Activated CD4-positive, alpha-beta memory T cell treated with anti-CD3 and anti-CD28 coated beads for 36 hours (primary cell): ENCODE results near the gene FBLN1. TPM values are rescaled to one million over a fixed set of nuclear protein-coding genes. Genes with fewer than 3 reads are reported as not detected.

ENCODE experiments used
- CTCF ChIA-PET: fragments of 350-600 bp; sonication (Branson Sonifier 250); formaldehyde crosslinking; loops from one replicate; lab custom pipeline; 2021; ENCODE audit warnings: antibody characterized with exemption, inconsistent platforms; lab: Charles Lee
- POLR2A ChIA-PET: fragments of 350-600 bp; sonication (Branson Sonifier 250); formaldehyde crosslinking; loops from one replicate; lab custom pipeline; 2021; ENCODE audit warnings: antibody characterized with exemption; lab: Charles Lee
- DNase-seq: peaks from one replicate; pipeline ENCODE4 v3.0.0-alpha.2; 2020
- H3K27ac Mint-ChIP-seq: one replicate; pipeline ENCODE4 v1.8.0; 2021; ENCODE audit warnings: mixed read lengths
- H3K27me3 Mint-ChIP-seq: one replicate; pipeline ENCODE4 v1.8.0; 2021; ENCODE audit warnings: mixed read lengths
- H3K36me3 Mint-ChIP-seq: one replicate; pipeline ENCODE4 v1.8.0; 2021; ENCODE audit warnings: mixed read lengths
- H3K4me1 Mint-ChIP-seq: one replicate; pipeline ENCODE4 v1.8.0; 2021; ENCODE audit warnings: low read depth, mixed read lengths
- H3K4me3 Mint-ChIP-seq: one replicate; pipeline ENCODE4 v1.8.0; 2021; ENCODE audit warnings: mild to moderate bottlenecking, mixed read lengths
- H3K9me3 Mint-ChIP-seq: one replicate; pipeline ENCODE4 v1.8.0; 2021; ENCODE audit warnings: mixed read lengths
- intact Hi-C: fragments of 100-400 bp; cut with micrococcal nuclease; formaldehyde crosslinking; loops from one replicate; pipeline ENCODE4 v1.15.1; 2023
- total RNA-seq, 2 experiments: library from RNA; stranded (reverse); gene quantifications; one replicate each; pipeline ENCODE4 v1.2.3, GENCODE V29; 2021

FBLN1 gene
- total RNA-seq, 2 experiments from 2014 or later, result not detected

DNA sequence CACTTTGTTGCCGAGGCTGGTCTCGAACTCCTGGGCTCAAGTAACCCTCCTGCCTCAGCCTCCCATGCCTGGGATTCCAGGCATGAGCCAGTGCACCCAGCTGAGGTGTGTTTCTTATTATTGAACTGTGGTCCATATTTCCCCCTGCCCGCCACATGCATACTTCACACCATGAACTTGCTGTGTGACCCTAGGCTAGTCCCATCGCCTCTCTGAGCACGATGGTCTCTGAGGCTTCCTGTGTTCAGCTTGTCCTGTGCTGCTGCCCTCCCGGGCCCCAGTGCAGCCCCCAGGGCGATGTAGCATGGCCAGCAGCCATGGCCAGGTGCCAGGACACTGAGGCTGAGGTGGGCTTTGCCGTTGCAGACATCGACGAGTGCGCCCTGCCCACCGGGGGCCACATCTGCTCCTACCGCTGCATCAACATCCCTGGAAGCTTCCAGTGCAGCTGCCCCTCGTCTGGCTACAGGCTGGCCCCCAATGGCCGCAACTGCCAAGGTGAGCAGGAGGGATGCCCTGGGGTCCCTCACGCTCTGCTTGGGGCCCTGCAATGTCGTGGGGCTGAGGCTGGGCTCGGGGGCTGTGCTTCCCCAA lies 45.7 kb downstream of the FBLN1 start:
- POLR2A ChIA-PET, result no interaction called here
- no peaks in the 10 kb centered on the region for H3K4me1 Mint-ChIP-seq
- CTCF ChIA-PET, result no interaction called here
- H3K27ac Mint-ChIP-seq, result no peak overlapping the region
- DNase-seq, result no peak
- no peaks in the 10 kb centered on the region for H3K27me3 Mint-ChIP-seq
- no peaks in the 10 kb centered on the region for H3K36me3 Mint-ChIP-seq
- no peaks in the 10 kb centered on the region for H3K9me3 Mint-ChIP-seq
- H3K4me3 Mint-ChIP-seq, result no peak overlapping the region
- intact Hi-C loops, result no loop called here

DNA sequence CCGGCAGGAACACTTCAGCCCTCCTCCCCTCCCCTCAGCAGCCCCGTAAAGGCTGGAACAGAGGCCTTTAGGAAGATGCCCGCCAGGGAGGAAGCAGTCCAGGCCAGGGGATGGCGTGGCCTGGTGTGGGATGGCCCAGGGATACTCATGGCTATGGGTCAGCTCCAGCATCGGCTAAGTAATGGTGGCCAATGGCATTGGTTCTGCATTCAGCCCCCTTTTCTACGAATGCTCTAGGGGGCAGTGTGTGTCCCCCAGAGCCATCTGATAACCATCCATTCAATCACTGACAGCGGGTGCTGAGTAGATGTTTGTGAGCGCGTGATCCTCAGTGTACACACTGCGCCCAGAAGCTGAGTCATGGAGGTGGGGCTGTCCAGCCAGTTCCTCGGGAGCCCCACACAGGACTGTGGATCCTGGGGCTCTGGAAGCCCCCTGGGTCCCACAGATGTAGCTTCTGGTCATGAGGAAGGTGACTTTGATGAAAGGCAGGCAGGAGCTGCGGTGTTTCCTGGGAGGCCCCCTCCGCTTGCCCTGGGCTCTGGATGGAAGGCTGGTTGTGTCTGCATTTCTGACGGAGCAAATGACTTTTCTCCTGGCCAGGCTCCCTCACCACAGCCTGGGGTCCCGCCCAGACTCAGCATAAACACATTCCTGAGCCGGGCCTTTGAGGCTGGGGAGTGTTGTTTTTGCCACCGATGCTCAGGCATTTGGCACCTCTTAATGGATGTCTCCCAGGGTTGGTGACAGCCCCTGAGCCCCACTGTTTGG lies 46.5 kb downstream of the FBLN1 start:
- H3K9me3 Mint-ChIP-seq, result no peaks in the 10 kb centered on the region
- no peaks in the 10 kb centered on the region for H3K36me3 Mint-ChIP-seq
- ChIA-PET CTCF (no interaction called here), POLR2A (no interaction called here)
- H3K4me1 Mint-ChIP-seq, result no peaks in the 10 kb centered on the region
- DNase-seq, result no peak
- no peak overlapping the region for H3K27ac Mint-ChIP-seq
- intact Hi-C loops, result no loop called here
- peaks cover 3% of the 10 kb centered on the region for H3K27me3 Mint-ChIP-seq
- no peak overlapping the region for H3K4me3 Mint-ChIP-seq

DNA sequence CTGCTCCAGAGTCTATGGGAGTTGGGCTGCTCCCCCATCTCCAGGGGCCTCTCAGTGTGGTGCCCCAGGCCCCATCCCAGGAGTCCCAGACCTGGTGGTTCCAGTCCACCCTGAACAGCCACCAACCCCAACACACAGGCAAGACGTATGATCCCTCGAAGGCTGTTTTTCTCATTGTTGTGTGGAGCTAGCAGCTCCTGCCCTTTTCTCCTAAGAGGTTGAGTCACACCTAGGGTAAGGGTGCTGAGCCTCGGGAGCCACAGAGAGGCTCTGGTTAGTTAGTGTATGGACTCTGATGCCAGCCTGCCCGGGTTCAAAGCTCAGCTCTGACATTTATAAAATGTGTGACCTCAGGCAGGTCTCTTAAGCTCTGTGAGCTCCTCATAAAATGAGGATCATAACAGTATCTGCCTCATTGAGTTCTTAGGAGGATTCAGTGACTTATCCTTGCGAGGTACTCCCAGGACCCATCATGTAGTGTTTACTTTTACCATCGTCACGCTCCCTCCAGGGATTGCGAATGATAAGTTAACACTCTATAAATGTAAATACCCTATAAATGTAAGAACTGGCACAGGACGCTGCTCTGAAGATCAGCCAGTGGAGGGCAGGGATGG lies 47.2 kb downstream of the FBLN1 start:
- no peaks in the 10 kb centered on the region for H3K36me3 Mint-ChIP-seq
- POLR2A ChIA-PET, result no interaction called here
- H3K4me1 Mint-ChIP-seq, result peaks cover 2% of the 10 kb centered on the region
- H3K27me3 Mint-ChIP-seq, result peaks cover 5% of the 10 kb centered on the region
- no peak for DNase-seq
- no peaks in the 10 kb centered on the region for H3K9me3 Mint-ChIP-seq
- H3K4me3 Mint-ChIP-seq, result no peak overlapping the region
- no peak overlapping the region for H3K27ac Mint-ChIP-seq
- intact Hi-C loops, result loop anchor here (5.0 kb wide), 1 partner anchor 283 kb away; no protein-coding TSS in a partner anchor
- CTCF ChIA-PET, result no interaction called here

DNA sequence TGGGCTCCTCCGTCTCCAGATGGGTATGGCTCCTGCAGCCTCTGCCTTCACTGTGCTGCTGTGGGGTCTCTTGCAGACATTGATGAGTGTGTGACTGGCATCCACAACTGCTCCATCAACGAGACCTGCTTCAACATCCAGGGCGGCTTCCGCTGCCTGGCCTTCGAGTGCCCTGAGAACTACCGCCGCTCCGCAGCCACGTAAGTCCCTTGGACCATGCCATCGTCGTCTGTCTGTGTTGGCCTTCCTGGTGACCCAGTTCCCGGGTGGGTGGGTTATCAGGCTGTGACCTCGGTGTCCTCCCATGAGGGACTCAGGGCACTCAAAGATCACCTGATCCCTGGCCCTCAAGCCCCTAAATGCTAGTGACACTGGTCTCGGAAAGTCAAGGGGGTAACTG lies 47.7 kb downstream of the FBLN1 start:
- intact Hi-C loops, result loop anchor here (5.0 kb wide), 1 partner anchor 283 kb away; no protein-coding TSS in a partner anchor
- ChIA-PET CTCF (no interaction called here), POLR2A (no interaction called here)
- Mint-ChIP-seq H3K27me3 (peaks cover 5% of the 10 kb centered on the region), H3K9me3 (no peaks in the 10 kb centered on the region), H3K4me1 (peaks cover 2% of the 10 kb centered on the region), H3K27ac (no peak overlapping the region), H3K36me3 (no peaks in the 10 kb centered on the region), H3K4me3 (no peak overlapping the region)
- no peak for DNase-seq

DNA sequence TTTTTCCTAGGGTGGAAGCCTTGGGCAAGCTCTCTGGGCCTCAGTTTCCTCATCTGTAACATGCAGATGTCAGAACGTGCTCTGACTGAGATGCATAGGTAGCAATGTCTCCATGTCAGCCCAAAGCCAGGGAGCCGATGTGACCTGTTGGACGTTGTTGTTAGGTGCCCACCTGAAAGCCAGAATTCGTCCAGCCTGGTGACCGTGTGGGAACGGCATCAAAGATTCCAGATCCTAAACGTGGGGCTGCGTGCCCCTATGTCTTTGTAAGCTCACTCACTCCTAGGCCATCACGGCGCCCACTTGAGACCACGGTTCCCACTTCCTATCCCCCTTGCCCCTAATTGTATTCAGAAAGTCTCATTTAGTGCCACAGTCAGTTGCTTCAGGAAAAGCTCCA lies 48.2 kb downstream of the FBLN1 start:
- H3K27ac Mint-ChIP-seq, result no peak overlapping the region
- CTCF ChIA-PET, result interaction anchor here (1.0 kb wide), 1 partner anchor 27 kb away, joined by 3 read pairs; no protein-coding TSS in a partner anchor
- H3K4me1 Mint-ChIP-seq, result peaks cover 2% of the 10 kb centered on the region
- no peaks in the 10 kb centered on the region for H3K36me3 Mint-ChIP-seq
- POLR2A ChIA-PET, result no interaction called here
- no peaks in the 10 kb centered on the region for H3K9me3 Mint-ChIP-seq
- no peak overlapping the region for H3K4me3 Mint-ChIP-seq
- intact Hi-C loops, result loop anchor here (5.0 kb wide), 1 partner anchor 284 kb away; no protein-coding TSS in a partner anchor
- DNase-seq, result no peak
- peaks cover 5% of the 10 kb centered on the region for H3K27me3 Mint-ChIP-seq

DNA sequence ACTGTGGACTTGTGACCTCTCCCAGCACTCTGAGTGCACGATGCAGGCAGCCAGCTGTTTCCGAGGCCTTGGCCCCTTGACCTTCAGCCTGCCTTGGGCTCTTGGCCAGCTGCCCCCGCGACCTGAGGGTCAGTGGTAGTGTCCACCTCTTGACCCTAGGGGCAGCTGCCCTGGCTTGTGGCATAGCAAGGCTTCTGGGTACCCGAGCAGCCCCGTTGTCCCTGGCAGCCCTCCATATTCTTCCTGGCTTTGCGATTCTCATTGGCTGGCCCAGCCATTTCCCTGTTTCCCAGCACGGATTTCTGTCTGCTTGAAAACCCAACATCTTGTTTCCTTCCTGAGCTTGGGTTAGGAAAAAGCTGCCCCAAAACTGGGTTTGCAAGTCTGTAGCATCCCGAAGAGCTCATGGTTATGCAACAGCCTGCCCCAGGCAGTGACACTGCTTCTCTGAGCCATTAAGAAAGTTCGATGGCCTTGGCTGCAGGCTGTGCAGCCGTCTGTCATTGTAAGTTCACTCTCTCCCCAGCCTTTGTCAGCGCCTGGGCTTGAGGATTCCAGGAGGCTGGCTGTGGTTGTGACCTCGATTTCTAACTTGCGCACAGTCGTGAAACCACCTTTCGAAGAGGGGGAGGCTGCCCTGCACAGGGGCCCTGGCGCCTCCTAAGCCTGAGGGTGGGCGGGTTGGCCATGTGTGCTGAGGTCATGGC lies 48.8 kb downstream of the FBLN1 start:
- POLR2A ChIA-PET, result no interaction called here
- H3K4me1 Mint-ChIP-seq, result peaks cover 2% of the 10 kb centered on the region
- H3K27me3 Mint-ChIP-seq, result peaks cover 5% of the 10 kb centered on the region
- no peak overlapping the region for H3K4me3 Mint-ChIP-seq
- intact Hi-C loops, result loop anchor here (2.0 to 5.0 kb wide), 2 partner anchors 111 to 284 kb away; no protein-coding TSS in a partner anchor
- H3K9me3 Mint-ChIP-seq, result no peaks in the 10 kb centered on the region
- DNase-seq, result no peak
- H3K36me3 Mint-ChIP-seq, result no peaks in the 10 kb centered on the region
- CTCF ChIA-PET, result interaction anchor here (1.0 kb wide), 1 partner anchor 27 kb away, joined by 3 read pairs; no protein-coding TSS in a partner anchor
- no peak overlapping the region for H3K27ac Mint-ChIP-seq

DNA sequence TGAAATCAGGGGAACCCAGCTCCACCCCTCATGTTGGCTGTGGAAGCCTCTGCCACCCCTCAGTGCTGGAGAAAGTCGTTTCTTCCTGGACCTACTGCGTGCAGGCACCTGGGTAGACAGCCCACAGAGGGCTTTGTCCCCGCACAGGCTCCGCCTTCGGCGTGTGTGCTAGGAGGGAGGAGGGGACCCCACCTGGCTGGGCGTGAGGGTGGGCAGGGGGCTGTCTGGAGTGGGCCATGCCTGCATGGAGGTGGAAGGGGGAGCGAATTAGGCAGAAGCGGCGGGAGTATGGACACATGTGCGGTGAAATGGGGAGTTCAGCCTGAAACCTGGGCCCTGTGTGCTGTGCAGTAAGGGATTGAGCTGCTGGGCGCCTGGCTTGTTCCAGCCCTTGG lies 49.3 kb downstream of the FBLN1 start:
- H3K27me3 Mint-ChIP-seq, result peaks cover 5% of the 10 kb centered on the region
- no peak overlapping the region for H3K4me3 Mint-ChIP-seq
- no peaks in the 10 kb centered on the region for H3K9me3 Mint-ChIP-seq
- ChIA-PET CTCF (interaction anchor here (1.0 kb wide), 1 partner anchor 26 kb away, joined by 3 read pairs; no protein-coding TSS in a partner anchor), POLR2A (no interaction called here)
- H3K4me1 Mint-ChIP-seq, result peaks cover 2% of the 10 kb centered on the region
- H3K27ac Mint-ChIP-seq, result no peak overlapping the region
- no peaks in the 10 kb centered on the region for H3K36me3 Mint-ChIP-seq
- DNase-seq, result no peak
- intact Hi-C loops, result loop anchor here (2.0 to 5.0 kb wide), 2 partner anchors 111 to 285 kb away; no protein-coding TSS in a partner anchor

DNA sequence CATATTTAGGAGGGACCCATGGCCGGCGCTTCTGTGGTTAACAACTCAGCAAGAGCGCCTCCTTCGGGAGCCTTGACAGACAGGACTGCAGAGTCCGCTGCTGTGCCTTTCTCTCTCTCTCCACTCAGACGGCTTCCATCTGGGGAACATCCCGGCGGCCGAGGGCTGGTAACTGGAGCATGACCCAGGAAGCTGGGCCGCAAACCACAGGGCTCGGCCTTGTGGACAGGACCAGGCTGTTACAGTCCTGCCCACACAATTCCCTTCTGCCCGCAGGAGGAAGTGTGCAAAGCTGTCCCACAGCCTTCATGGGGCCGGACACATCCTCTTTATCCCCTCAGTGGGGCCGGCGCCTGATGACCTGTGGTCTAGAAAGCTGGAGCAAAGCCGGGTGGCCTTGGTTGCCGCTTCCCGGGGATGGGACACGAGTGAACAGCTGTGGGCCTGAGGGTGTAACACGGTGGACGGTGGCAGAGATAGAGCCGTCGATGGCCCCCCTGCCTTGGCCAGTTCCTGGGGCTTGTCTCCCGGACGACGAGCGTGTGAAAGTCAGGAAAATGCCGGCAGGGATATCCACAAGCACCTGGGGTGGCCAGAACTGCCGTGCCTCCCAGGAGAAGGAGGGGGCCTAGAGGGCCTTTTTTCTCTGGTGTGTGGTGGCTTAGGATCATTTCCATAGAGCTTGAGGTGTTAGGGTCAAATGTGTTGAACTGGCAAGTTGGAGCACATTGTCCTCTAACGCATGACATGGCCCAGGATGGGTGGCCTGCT lies 50.1 kb downstream of the FBLN1 start:
- no peaks in the 10 kb centered on the region for H3K36me3 Mint-ChIP-seq
- no peak overlapping the region for H3K27ac Mint-ChIP-seq
- no peak for DNase-seq
- peaks cover 2% of the 10 kb centered on the region for H3K4me1 Mint-ChIP-seq
- peaks cover 8% of the 10 kb centered on the region for H3K27me3 Mint-ChIP-seq
- H3K4me3 Mint-ChIP-seq, result no peak overlapping the region
- no peaks in the 10 kb centered on the region for H3K9me3 Mint-ChIP-seq
- POLR2A ChIA-PET, result no interaction called here
- intact Hi-C loops, result loop anchor here (2.0 to 5.0 kb wide), 2 partner anchors 112 to 285 kb away; no protein-coding TSS in a partner anchor
- CTCF ChIA-PET, result no interaction called here

DNA sequence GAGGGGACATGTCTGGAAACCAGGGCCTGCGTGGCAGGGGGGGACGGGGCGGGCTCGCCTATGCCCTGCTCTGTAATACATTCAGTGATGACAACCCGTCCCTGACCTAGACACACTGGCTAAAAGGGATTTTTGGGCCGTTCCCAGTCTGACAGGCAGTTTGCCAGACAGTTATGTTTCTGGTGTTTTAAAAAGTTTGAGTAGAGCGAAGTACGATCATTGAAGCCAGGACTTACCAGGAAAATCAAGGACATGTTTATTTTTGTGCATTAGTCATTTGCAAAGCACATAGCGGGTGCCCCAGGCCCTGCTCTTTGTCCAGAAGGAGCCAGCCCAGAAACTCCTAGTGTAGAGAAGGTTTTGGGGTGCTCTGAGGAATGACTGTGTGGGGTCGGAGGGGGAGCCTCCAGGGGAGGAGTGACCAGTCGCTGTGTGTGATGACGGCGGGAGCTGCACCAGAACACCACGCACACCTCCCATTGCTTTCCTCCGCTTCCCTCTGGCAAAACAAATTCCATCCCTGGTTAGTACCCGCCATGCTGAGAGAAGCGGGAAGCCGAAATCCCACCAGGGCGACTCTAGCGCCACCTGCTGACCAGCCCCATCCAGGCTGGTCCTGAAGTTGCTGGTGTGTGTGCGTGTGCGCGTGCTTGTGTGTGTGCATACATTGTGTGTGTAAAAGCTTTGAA lies 50.8 kb downstream of the FBLN1 start:
- ChIA-PET POLR2A (no interaction called here), CTCF (interaction anchor here (0.7 to 1.3 kb wide), 6 partner anchors 12 to 281 kb away, joined by 3 to 4 read pairs (median 3); no protein-coding TSS in a partner anchor)
- intact Hi-C loops, result loop anchor here (2.0 to 5.0 kb wide), 2 partner anchors 113 to 286 kb away; no protein-coding TSS in a partner anchor
- peaks cover 9% of the 10 kb centered on the region for H3K27me3 Mint-ChIP-seq
- no peak overlapping the region for H3K27ac Mint-ChIP-seq
- no peaks in the 10 kb centered on the region for H3K9me3 Mint-ChIP-seq
- H3K36me3 Mint-ChIP-seq, result no peaks in the 10 kb centered on the region
- peak; percentile 66 for DNase-seq
- peaks cover 2% of the 10 kb centered on the region for H3K4me1 Mint-ChIP-seq
- no peak overlapping the region for H3K4me3 Mint-ChIP-seq

DNA sequence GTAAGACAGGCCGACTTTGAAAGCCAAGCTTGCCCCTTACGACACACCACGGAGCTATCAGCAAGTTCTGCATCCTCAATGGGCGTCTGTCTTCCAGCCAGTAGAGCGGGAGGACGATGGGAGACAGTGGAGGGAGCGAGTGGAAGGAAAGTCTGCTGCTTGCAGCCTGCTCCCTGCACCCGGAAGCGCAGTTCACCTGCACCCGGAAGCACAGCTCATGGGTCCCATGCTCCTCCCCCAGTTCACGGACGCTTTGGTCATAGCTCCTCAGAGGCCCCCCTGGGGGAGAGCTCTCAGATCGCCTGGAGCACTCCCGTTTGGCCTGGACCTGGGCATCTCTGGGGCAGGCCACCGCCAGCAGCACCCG lies 51.3 kb downstream of the FBLN1 start:
- ChIA-PET POLR2A (no interaction called here), CTCF (interaction anchor here (0.7 to 1.3 kb wide), 7 partner anchors 11 to 437 kb away, joined by 3 to 4 read pairs (median 3); no protein-coding TSS in a partner anchor)
- Mint-ChIP-seq H3K4me3 (no peak overlapping the region), H3K27ac (no peak overlapping the region), H3K9me3 (no peaks in the 10 kb centered on the region), H3K27me3 (peaks cover 9% of the 10 kb centered on the region), H3K4me1 (peaks cover 2% of the 10 kb centered on the region), H3K36me3 (no peaks in the 10 kb centered on the region)
- intact Hi-C loops, result loop anchor here (5.0 kb wide), 1 partner anchor 287 kb away; no protein-coding TSS in a partner anchor
- no peak for DNase-seq
